Amygdala (tissue), 56 donors: ENCODE results near the gene INO80.
A peak's percentile ranks its signal among the peaks of the same experiment; 100 is the strongest.

Experiments
- DNase-seq, 56 donors: peaks; one replicate each; lab custom pipeline; 2025; lab: John Stamatoyannopoulos, UW

INO80 gene

GRCh38 chr15:41004490-41004889 is 111.6 kb downstream of the INO80 start:
- DNase-seq = no peak

- DNase-seq = no peak
Observed at GRCh38 chr15:41001524-41002214, 114.4 kb downstream of the INO80 start.

GRCh38 chr15:40999190-40999589 is 116.9 kb downstream of the INO80 start:
- no peak for DNase-seq

GRCh38 chr15:40995656-40996055 is 120.4 kb downstream of the INO80 start:
- DNase-seq = no peak

GRCh38 chr15:40992825-40993224 is 123.3 kb downstream of the INO80 start:
- DNase-seq = no peak

GRCh38 chr15:40992241-40992741 is 123.8 kb downstream of the INO80 start:
- no peak for DNase-seq

- no peak for DNase-seq
Observed at GRCh38 chr15:40991355-40991754, 124.7 kb downstream of the INO80 start.

- no peak for DNase-seq
Observed at GRCh38 chr15:40990789-40991188, 125.3 kb downstream of the INO80 start.

GRCh38 chr15:40990080-40990479 is 126.0 kb downstream of the INO80 start:
- DNase-seq = no peak

GRCh38 chr15:40988156-40988555 is 127.9 kb downstream of the INO80 start:
- DNase-seq = no peak

GRCh38 chr15:40986820-40987219 is 129.3 kb downstream of the INO80 start:
- no peak for DNase-seq

GRCh38 chr15:40985541-40986330 is 130.3 kb downstream of the INO80 start:
- no peak for DNase-seq

GRCh38 chr15:40984964-40985363 is 131.1 kb downstream of the INO80 start:
- no peak for DNase-seq

GRCh38 chr15:40984406-40984805 is 131.7 kb downstream of the INO80 start:
- DNase-seq = no peak

GRCh38 chr15:40982855-40983254 is 133.2 kb downstream of the INO80 start:
- DNase-seq = no peak

- no peak for DNase-seq
Observed at GRCh38 chr15:40981186-40981585, 134.9 kb downstream of the INO80 start.

- no peak for DNase-seq
Observed at GRCh38 chr15:40978562-40978961, 137.5 kb downstream of the INO80 start.

GRCh38 chr15:40978141-40978540 is 137.9 kb downstream of the INO80 start:
- no peak for DNase-seq

- peak in 4 of 56 donors; percentile 4 to 35 (median 8) for DNase-seq
Observed at GRCh38 chr15:40976819-40977218, 139.3 kb downstream of the INO80 start.

- DNase-seq = no peak
Observed at GRCh38 chr15:40974879-40975278, 141.2 kb downstream of the INO80 start.

- DNase-seq = no peak
Observed at GRCh38 chr15:40969363-40969762, 146.7 kb downstream of the INO80 start.
